Stimulated activated naive CD4-positive, alpha-beta T cell (primary cell): ENCODE data around the gene VILL.
A peak's percentile ranks its signal among the peaks of the same experiment; 100 is the strongest.

Experiments used
- DNase-seq, 6 experiments: peaks; one replicate each; lab custom pipeline; 2025; lab: John Stamatoyannopoulos, UW

VILL gene

DNA sequence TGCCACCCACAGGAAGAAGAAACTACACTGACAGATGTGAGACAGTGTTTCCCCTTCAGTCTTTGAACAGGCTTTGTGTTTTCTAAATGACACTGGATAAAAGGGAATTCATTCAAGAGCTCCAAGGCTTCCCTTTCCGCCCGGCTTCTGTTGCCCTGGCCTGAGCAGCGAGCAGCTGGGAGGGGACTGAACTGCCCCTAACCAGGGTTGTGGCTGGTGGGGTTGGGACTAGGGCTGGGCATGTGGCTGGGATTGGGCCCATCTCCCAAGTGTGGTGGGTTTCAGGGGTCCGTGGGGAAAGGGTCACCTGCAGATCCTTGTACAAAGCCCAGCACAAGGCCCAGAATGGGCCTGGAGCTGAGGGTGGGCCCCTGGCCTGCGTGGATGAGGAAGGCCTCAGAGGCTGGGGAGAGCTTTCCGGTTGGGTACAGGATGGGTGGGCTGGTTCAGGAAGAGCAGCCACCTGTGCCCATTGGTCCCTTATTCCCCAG is 10.4 kb downstream of the VILL start:
- no peak for DNase-seq

DNA sequence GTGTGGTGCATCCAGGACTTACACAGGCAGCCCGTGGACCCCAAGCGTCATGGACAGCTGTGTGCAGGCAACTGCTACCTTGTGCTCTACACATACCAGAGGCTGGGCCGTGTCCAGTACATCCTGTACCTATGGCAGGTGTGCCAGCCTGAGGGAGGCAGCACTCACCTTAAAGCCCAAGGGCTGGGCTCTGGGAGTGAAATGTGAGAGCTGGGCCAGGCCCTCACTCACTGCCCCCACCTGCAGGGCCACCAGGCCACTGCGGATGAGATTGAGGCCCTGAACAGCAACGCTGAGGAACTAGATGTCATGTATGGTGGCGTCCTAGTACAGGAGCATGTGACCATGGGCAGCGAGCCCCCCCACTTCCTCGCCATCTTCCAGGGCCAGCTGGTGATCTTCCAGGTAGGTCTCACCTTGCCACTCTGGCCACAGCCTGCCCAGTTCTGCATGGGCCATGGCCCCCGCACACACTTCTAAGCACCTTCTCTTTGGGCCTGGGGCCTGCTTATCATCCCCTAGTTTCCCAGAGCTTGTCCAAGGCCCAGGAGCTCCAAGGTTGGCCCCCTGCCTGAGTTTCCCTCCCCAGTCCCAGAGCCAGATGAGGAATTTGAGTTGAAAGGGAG is 11.0 kb downstream of the VILL start:
- DNase-seq = no peak

DNA sequence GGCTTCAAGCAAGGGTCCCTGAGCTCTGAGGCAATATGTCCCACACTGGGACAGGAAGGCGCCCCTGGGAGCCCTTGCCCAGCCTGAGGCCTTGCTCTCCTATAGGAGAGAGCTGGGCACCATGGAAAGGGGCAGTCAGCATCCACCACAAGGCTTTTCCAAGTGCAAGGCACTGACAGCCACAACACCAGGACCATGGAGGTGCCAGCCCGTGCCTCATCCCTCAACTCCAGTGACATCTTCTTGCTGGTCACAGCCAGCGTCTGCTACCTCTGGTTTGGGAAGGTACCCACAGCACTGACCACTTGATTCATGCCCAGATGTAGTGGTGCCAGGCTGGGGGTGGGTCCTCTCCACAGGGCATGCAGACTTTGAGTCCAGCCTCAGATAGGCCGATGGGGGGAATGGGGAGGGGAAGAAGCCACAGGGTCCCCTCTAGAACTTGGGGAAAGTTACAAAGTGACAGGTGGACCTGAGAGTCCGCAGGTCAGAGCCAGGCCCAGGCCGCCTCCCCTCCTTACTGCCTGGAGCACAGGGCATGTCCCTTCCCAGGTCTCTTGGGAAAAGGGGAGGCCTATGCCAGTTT is 11.8 kb downstream of the VILL start:
- DNase-seq = no peak

DNA sequence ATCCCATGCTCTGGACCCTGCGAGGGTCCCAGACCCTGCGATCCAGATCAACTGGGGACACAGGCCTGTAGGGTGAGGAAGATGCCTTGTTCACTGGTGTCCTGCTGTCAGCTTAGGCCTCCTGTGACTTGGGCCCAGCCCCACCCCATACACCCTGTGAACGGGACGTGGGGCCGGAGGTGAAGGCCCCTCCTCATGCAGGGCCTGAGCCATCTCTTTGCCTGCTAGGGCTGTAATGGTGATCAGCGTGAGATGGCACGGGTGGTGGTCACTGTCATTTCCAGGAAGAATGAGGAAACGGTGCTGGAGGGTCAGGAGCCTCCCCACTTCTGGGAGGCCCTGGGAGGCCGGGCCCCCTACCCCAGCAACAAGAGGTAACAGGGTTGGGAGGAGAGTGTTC is 12.4 kb downstream of the VILL start:
- no peak for DNase-seq

DNA sequence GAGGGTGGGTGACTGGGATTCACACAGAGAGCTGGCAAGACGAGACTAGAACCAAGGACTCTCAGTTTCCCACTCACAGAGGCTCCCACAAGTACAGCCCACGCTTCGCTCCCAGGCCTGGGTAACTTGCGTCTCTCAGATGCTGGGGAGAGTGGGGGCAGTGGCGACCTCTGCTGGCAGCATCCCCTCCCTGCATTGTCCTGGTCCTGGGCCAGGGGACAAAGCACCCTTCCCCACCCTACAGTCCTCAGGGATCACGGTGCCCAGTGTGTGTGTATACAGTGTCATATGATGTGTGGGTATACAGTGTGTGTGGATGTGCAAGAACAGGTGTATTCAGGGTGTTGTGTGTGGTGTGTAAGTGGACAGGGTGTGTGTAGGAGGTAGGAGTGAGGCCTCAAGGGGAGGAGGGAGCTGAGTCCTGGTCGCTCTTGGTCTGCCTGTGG is 12.8 kb downstream of the VILL start:
- DNase-seq = peak in 5 of 6 experiments; percentile 42 to 62 (median 52)

DNA sequence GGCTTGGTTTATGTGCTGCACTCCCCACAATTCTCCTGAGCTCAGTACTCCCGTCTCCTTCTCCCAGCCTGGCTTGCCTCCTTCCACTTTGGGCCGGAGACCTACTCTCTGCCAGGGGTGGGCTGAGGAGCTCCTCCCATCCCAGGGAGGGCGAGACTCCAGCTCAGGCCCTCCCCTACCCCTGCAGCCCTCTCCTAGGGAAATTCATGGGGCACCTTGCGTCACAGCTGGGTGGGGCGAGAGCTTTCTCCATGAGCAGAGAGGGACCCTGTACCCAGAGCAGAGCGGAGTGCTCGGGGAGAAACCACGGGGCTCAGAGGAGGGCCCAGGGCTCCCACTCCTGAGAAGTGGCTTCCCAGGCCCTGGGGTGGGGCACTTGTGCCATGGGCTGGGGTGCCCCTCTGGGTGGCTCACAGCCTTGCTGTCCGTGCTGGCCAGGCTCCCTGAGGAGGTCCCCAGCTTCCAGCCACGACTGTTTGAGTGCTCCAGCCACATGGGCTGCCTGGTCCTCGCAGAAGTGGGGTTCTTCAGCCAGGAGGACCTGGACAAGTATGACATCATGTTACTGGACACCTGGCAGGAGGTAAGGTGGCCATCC is 13.3 kb downstream of the VILL start:
- DNase-seq = no peak

DNA sequence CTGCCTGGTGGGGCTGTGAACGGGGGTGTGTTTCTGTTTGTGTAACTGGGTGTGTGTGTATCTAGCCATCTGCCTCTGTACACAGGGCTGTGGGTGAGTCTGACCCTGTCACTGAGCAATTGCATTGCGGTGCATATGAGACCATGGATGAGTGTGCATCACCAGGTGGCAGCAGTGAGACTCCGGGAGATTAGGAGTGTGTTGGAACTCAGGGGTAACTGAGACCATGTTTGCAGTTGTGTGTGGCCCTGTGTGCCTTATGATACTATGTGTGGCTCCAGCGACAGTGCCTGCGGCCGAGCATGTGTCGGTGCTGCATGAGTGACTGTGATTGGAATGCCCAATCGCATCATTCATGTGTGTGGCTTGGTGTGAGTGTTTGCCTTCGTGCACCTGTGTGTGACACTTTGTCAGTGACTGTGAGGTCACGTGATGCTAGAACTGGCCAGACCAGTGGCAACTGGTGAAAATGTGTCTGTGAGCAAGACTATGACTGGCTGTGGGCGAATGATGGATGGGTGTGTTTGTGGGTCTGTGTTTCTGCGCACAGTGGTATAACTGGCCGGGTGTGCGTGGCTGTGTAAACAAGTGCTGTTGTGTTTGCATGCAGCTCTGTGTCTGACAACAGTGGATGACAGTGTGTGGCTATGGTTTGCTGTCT is 14.0 kb downstream of the VILL start:
- DNase-seq = peak in 3 of 6 experiments; percentile 21 to 38 (median 33)

DNA sequence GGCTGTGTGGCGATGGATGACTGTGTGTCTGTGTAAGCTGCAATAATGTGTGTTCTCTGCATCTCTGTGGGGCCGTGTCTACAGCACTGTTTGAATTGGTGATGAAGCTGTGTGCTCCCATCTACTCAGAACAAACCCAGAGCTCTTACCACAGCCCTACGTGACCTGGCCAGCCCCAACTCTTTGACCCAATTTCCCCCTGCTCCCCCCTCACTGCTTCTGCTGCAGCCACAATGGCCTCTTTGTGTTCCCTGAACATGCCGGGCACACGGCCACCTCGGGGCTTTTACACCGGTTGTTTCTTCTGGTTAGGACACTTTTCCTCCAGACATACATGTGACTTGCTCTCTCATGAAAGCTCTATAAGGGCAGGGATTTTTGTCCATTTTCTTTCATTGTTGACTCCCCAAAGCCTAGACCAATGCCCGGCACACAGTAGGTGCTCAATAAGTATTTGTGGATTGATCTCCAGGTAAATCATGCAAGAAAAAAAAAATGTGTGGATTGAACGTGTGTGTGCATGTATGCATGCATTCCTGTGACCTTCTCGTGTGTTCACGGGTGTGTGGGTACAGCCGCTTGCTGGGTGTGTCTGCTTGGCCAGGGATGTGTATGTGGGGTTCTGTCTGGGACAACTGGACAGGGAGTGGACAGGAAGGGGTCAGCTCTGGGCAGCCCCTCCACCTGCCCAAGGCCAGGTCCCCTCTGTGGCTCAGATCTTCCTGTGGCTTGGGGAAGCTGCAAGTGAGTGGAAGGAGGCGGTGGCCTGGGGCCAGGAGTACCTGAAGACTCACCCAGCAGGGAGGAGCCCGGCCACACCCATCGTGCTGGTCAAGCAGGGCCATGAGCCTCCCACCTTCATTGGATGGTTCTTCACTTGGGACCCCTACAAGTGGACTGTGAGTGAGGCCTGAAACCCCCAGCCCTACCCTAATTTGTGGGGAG is 14.8 kb downstream of the VILL start:
- no peak for DNase-seq

DNA sequence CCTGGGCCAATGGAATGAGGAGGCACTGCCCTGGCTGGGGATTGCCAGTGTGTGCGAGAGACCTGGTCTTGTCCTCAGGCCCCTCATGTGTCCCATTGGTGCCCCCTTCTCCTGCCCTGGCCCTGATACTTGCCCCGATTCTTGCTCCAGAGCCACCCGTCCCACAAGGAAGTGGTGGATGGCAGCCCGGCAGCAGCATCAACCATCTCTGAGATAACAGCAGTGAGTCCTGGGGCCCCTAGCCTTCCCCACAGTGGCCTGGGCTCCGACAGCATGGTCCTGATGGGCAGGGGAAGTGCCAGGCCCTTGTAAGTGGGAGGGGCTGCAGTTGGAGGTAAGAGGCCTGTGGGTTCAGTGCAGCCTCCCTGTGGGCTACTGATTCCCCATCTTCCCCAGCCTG is 15.4 kb downstream of the VILL start:
- no peak for DNase-seq

DNA sequence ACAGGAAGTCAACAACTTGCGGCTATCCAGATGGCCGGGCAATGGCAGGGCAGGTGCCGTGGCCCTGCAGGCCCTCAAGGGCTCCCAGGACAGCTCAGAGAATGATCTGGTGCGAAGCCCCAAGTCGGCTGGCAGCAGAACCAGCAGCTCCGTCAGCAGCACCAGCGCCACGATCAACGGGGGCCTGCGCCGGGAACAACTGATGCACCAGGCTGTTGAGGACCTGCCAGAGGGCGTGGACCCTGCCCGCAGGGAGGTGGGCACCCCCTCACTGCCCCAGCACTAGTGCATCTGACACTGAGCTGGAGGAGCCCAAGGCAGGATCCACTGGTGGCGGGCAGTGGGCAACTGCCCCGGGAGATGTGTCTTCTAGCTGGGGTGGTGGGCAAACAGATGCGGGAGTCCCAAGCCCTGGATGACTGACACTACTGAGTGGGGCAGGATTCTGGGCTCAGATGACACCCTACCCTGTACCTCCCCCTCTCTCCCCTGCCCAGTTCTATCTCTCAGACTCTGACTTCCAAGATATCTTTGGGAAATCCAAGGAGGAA is 15.9 kb downstream of the VILL start:
- DNase-seq = no peak

DNA sequence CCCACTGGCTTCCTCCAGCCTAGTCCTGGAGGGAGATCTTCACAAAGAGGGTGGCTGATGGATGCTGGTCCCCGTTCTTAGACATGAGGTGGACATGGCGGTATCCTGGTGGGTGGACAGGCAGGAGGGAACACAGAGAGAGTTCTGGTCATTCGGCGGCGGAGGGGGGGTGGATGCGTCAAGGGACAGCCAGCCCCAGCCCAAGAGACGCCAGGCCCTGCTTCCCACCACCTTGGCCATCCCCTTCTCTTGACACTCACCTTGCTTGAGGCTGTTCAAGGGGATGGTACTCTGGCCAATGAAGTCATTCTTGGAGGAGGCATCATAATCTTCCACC is 17.1 kb downstream of the VILL start:
- DNase-seq = no peak

DNA sequence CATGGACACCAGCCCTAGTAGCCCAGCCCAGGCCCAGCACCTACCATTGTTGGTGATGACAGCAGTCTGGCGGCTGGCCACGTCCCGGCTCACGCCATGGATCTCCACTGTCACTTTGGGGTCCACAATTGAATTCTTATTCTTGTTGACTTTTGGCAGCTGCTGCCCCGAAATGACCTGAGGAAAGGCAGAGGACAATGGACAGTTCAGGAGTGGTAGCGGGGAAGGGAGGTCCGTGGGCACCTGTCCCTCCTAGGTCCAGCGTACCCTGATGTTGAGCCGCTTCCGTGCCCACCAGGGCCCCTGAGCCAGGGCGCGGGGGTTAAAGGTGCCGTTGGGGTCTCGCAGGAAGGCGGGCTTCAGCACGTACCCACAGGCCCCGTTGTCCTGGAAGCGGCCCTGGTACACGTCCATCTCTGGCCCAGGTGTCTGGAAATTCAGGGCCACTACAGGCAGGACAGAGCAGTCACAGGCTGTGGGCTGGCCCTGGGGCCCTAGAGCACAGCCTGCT is 17.7 kb downstream of the VILL start:
- no peak for DNase-seq

DNA sequence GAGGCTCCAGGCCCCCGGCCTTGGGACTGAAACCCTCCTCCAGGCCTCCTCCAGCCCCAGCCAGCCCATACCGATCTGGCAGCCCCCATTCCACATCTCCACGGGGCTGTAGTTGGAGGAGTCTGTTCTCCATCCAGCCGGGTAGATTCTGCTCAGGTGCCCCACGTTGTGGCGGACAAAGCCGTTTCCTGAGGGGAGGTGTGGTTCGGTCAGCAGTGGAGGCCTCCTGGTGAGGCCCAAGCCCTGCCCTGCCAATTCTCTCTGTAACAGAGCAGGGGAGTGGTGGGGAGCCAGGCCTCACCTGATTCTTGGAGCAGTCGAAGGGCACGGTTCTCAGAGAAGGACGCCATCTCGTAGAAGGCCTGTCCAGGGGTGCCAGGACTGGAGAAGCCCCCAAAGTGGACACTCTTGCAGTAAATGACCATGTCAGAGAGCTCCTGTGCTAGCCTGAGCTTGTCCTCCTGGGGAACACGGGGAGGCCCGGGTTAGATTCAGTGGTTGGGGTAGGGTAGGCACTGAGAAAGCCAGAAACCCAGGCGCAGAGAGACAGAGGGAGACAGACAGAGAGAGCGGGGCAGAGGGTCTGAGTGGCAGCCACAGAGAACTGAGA is 18.5 kb downstream of the VILL start:
- DNase-seq = no peak

DNA sequence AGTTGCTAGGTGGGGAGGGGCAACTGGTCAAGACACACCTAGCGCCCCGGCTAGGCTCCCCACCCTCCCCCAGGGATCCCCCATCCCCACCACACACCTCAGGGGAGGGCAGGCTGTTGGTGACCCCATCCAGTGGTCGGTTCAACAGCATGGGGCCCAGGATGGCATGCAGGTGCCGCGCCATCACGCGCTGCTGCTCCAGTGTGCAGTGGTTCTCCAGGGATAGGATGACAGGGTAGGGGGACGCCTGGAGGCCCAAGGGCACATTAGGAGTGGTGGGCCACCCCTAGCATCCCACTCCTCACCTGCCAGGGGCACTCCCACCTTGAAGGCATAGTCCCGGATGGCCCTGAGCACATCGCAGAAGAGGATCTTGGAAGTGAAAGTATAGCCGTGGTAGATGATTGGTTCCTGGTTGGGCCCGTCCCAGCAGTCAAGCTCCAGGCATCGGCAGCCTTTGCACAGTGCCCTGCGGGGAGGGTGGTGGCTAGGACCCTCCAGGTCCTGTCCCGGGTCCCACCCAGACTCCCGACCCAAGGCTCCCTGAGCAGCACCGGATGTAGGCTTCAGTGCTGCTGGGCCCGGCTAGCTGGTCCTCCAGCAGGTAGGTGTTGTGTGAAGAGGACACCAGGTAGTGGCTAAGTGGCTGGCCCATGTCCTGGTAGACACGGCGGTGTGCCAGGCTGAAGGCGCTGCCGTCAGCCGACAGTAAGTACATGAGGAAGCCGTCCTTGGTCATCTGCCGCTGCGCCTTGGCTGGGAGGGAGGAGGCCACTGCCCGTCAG is 19.4 kb downstream of the VILL start:
- DNase-seq = no peak

DNA sequence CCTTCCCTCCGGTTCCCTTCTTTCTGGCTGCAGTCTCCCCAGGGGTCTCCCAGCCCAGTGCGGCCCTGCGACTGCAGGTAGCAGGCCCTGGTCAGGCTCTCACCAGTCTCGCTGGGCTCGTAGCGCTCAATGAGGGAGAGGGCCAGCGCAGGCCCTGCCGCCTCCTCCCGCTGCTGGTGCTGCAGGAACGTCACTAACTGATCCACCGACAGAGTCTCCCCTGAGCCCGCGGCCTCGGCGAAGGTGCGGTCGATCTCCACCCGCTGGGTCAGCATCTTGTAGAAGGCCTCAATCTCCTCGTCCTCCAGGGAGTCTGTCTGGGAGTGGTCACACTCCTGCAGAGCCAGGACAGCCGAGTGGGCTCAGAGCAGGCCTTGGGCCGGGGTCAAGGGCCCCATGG is 20.5 kb downstream of the VILL start:
- no peak for DNase-seq

DNA sequence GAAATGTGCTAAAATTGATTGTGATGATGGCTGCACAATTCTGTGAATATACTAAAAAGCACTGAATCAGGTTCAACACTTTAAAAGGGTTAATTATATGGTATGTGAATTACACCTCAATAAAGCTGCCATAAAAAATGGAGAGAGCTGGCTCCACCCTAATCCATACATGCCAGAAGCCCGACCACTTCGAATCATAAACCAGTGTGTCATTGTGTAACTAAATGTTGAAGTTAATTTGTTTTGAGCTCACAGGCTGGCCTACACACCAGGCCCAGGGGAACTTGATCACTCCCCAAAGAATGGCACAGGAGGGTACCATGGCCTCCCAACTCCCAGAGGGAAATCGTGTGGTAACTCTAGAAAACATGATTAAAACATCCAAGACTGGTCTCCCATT is 24.9 kb downstream of the VILL start:
- no peak for DNase-seq

DNA sequence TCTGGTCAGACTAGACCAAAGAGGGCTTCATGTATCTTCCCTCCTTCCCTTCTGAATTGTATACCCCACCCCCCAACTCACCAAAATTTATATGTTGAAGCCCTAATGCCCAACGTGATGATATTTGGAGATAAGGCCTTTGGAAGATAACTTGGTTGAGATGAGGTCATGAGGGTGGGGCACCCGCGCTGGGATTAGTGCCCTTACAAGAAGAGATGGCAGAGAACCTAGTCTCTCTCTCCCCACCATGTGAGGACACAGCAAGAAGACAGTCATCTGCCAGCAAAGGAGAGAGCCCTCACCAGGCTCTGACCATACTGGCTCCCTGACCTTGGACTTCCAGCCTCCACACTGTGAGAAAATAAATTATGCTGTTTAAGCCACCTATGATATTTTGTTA is 25.4 kb downstream of the VILL start:
- DNase-seq = no peak

DNA sequence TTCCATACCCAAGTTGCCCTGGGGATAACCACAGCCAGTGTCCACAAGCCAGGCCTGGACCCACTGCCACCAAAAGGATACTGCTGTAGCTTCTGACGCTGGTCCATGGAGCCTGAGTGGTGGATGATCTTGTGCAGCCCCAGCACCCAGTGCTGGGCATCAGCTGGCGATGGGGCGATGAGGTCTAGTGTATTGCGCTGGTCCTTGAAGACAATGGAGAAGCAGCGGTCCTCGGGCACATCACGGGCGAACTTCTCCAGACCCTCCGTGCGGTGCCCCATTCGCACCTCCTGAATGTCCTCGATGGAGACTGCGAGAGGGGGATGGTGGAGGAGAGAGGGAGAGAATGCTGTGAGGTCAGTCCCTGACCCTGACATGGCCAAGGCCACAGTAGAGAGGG is 25.8 kb downstream of the VILL start:
- DNase-seq = no peak

DNA sequence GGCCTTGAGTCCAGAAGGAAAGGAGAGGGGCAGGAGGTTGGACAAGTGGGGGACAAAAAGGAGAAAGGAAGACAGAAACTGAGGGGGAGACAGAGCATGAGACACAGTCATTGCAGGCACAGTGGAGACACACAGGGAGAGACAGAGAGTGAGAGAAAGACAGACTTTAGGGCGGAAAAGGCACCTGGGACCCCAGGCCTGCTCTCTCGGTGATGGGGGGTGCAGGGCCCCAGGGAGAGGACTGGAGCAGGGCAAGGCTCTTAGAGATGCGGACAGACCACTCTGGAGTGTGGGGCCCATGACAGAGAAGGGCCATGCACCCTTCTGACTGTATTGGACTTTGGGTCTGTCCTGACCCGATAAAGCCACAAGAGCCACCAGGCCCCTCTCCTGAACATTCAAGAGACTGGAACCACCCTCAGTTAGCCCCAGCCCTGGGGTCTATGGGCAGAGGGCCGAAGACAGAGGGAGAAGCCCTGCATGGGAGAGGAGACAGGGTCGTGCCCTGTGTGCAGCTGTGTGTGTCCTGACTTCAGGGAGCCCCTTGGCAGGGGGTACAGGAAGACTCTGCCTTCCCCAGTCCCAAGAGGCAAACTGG is 26.4 kb downstream of the VILL start:
- no peak for DNase-seq
